ENCODE results near the gene TRPM3. TPM values are rescaled to one million over a fixed set of nuclear protein-coding genes. Genes with fewer than 3 reads are reported as not detected.

The TRPM3 gene
- total RNA-seq, 1 experiment from 2014 or later: 5.4 TPM

GRCh38 chr9:70567511-70567910, 553.9 kb downstream of the TRPM3 start:
- Mint-ChIP-seq H3K36me3 (no peaks in the 10 kb centered on the region), H3K27me3 (ENCODE audit: low read depth) (peaks cover 4% of the 10 kb centered on the region; the same call in 1 of the 2 replicates), H3K4me1 (peaks cover 33% of the 10 kb centered on the region), H3K9me3 (no peaks in the 10 kb centered on the region), H3K4me3 (no peak overlapping the region), H3K27ac (no peak overlapping the region)
- ChIA-PET POLR2A (interaction anchor here (0.9 kb wide), 1 partner anchor 14 kb away, joined by 4 read pairs; no protein-coding TSS in a partner anchor), CTCF (interaction anchor here (1.3 to 2.0 kb wide), 2 partner anchors 14 to 35 kb away, joined by 6 to 7 read pairs; no protein-coding TSS in a partner anchor)
- ATAC-seq (no peak), DNase-seq (ENCODE audit: low spot score) (no peak)
- TF ChIP-seq PRRX2 (CRISPR knock-in tag; IDR thresholded peaks at IDR 0.05) (no peak), NFATC4 (CRISPR knock-in tag; IDR thresholded peaks at IDR 0.05) (no peak), SMAD3 (CRISPR knock-in tag; IDR thresholded peaks at IDR 0.05; ENCODE audit: borderline replicate concordance) (no peak), HMGA2 (CRISPR knock-in tag; IDR thresholded peaks at IDR 0.05) (no peak), ZNF219 (CRISPR knock-in tag; IDR thresholded peaks at IDR 0.05; ENCODE audit: borderline replicate concordance) (no peak), ZNF416 (CRISPR knock-in tag; IDR thresholded peaks at IDR 0.05) (no peak), NR1H2 (CRISPR knock-in tag; IDR thresholded peaks at IDR 0.05) (no peak), PRDM15 (CRISPR knock-in tag; IDR thresholded peaks at IDR 0.05) (no peak), ZNF396 (CRISPR knock-in tag; IDR thresholded peaks at IDR 0.05; ENCODE audit: borderline replicate concordance) (no peak), JUN (CRISPR knock-in tag; IDR thresholded peaks at IDR 0.05) (no peak)
- TF ChIP-seq, protein P1, sequence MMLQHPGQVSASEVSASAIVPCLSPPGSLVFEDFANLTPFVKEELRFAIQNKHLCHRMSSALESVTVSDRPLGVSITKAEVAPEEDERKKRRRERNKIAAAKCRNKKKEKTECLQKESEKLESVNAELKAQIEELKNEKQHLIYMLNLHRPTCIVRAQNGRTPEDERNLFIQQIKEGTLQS (CRISPR knock-in tag; conservative IDR thresholded peaks at IDR 0.05): no peak
- TF ChIP-seq, protein P2, sequence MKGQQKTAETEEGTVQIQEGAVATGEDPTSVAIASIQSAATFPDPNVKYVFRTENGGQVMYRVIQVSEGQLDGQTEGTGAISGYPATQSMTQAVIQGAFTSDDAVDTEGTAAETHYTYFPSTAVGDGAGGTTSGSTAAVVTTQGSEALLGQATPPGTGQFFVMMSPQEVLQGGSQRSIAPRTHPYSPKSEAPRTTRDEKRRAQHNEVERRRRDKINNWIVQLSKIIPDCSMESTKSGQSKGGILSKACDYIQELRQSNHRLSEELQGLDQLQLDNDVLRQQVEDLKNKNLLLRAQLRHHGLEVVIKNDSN (CRISPR knock-in tag; IDR thresholded peaks at IDR 0.05): no peak
- TF ChIP-seq, protein P3, sequence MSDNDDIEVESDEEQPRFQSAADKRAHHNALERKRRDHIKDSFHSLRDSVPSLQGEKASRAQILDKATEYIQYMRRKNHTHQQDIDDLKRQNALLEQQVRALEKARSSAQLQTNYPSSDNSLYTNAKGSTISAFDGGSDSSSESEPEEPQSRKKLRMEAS (CRISPR knock-in tag; IDR thresholded peaks at IDR 0.05): no peak
- TF ChIP-seq, protein P4, sequence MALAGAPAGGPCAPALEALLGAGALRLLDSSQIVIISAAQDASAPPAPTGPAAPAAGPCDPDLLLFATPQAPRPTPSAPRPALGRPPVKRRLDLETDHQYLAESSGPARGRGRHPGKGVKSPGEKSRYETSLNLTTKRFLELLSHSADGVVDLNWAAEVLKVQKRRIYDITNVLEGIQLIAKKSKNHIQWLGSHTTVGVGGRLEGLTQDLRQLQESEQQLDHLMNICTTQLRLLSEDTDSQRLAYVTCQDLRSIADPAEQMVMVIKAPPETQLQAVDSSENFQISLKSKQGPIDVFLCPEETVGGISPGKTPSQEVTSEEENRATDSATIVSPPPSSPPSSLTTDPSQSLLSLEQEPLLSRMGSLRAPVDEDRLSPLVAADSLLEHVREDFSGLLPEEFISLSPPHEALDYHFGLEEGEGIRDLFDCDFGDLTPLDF (CRISPR knock-in tag; IDR thresholded peaks at IDR 0.05): no peak
- TF ChIP-seq, protein P5, sequence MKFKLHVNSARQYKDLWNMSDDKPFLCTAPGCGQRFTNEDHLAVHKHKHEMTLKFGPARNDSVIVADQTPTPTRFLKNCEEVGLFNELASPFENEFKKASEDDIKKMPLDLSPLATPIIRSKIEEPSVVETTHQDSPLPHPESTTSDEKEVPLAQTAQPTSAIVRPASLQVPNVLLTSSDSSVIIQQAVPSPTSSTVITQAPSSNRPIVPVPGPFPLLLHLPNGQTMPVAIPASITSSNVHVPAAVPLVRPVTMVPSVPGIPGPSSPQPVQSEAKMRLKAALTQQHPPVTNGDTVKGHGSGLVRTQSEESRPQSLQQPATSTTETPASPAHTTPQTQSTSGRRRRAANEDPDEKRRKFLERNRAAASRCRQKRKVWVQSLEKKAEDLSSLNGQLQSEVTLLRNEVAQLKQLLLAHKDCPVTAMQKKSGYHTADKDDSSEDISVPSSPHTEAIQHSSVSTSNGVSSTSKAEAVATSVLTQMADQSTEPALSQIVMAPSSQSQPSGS (CRISPR knock-in tag; IDR thresholded peaks at IDR 0.05; ENCODE audit: borderline replicate concordance, low read depth): no peak

- Mint-ChIP-seq H3K36me3 (no peaks in the 10 kb centered on the region), H3K4me1 (peaks cover 31% of the 10 kb centered on the region), H3K4me3 (no peak overlapping the region), H3K27me3 (ENCODE audit: low read depth) (peaks cover 4% of the 10 kb centered on the region; the same call in 1 of the 2 replicates), H3K9me3 (no peaks in the 10 kb centered on the region), H3K27ac (no peak overlapping the region; the same call in 1 of the 2 replicates)
- CTCF ChIA-PET: interaction anchor here (0.8 to 2.0 kb wide), 4 partner anchors 13 to 57 kb away, joined by 3 to 7 read pairs (median 6); no protein-coding TSS in a partner anchor
- DNase-seq (ENCODE audit: low spot score) (no peak), ATAC-seq (peak; percentile 77)
- POLR2A ChIA-PET: interaction anchor here (0.9 kb wide), 1 partner anchor 13 kb away, joined by 4 read pairs; no protein-coding TSS in a partner anchor
- TF ChIP-seq, protein P4 (CRISPR knock-in tag; IDR thresholded peaks at IDR 0.05): no peak
- no peak for TF ChIP-seq ZMAT4 (CRISPR knock-in tag; IDR thresholded peaks at IDR 0.05)
- TF ChIP-seq, protein P5 (CRISPR knock-in tag; IDR thresholded peaks at IDR 0.05; ENCODE audit: borderline replicate concordance, low read depth): no peak
- TF ChIP-seq FOXK1 (CRISPR knock-in tag; IDR thresholded peaks at IDR 0.05): no peak
- no peak for TF ChIP-seq GTF2I (CRISPR knock-in tag; conservative IDR thresholded peaks at IDR 0.05)
- no peak for TF ChIP-seq FOXJ3 (CRISPR knock-in tag; IDR thresholded peaks at IDR 0.05; ENCODE audit: borderline replicate concordance)
- TF ChIP-seq, protein P3 (CRISPR knock-in tag; IDR thresholded peaks at IDR 0.05): no peak
- no peak for TF ChIP-seq TEAD1 (CRISPR knock-in tag; IDR thresholded peaks at IDR 0.05)
- TF ChIP-seq ELF4 (CRISPR knock-in tag; IDR thresholded peaks at IDR 0.05; ENCODE audit: low read depth): no peak
- no peak for TF ChIP-seq NFATC4 (CRISPR knock-in tag; IDR thresholded peaks at IDR 0.05)
- no peak for TF ChIP-seq OVOL2 (CRISPR knock-in tag; IDR thresholded peaks at IDR 0.05; ENCODE audit: borderline replicate concordance)
- no peak for TF ChIP-seq NR2C2 (CRISPR knock-in tag; IDR thresholded peaks at IDR 0.05)
These were observed 554.7 kb downstream of the TRPM3 start for GRCh38 chr9:70566751-70567150.

All from WTC11 (cell line).